PFSK-1 (cell line): ENCODE results near the gene PODXL2.

Source experiments
- FOXP2 ChIP-seq: optimal IDR thresholded peaks from 2 replicates; pipeline ENCODE3; 2011; ENCODE audit warnings: borderline replicate concordance, control low read depth, inconsistent platforms; ENCODE audit not compliant: insufficient read depth; ENCODE audit errors: extremely low read length, extremely low read depth
- POLR2AphosphoS5 ChIP-seq: IDR thresholded peaks from 2 replicates; pipeline ENCODE4 v1.6.1; 2012; ENCODE audit warnings: low read depth, mild to moderate bottlenecking, control low read depth, low read length, moderate library complexity
- REST ChIP-seq, 2 experiments: IDR thresholded peaks; 2 replicates each; pipeline versions ENCODE4 v1.6.1 to v1.8.0; 2011 to 2012; ENCODE audit warnings: low read depth in 2 of 2, low read length in 2 of 2, control low read depth in 1 of 2, inconsistent platforms in 1 of 2, mild to moderate bottlenecking in 1 of 2, moderate library complexity in 1 of 2; ENCODE audit not compliant: insufficient read depth in 1 of 2
- SIN3A ChIP-seq: IDR thresholded peaks from 2 replicates; pipeline ENCODE4 v1.6.1; 2012; ENCODE audit warnings: mild to moderate bottlenecking, low read length, moderate library complexity, borderline replicate concordance; ENCODE audit not compliant: insufficient read depth
- TAF1 ChIP-seq: IDR thresholded peaks from 2 replicates; pipeline ENCODE4 v1.6.1; 2012; ENCODE audit warnings: low read length, control low read depth, borderline replicate concordance; ENCODE audit not compliant: insufficient read depth

The PODXL2 gene

GRCh38 chr3:127671523-127672428 is 42.8 kb downstream of the PODXL2 start:
- no peak for TF ChIP-seq TAF1
- no peak for TF ChIP-seq SIN3A
- no peak for TF ChIP-seq FOXP2
- no peak for TF ChIP-seq REST (IDR thresholded peaks at IDR 0.05; ENCODE audit: insufficient read depth in 1 of 2, low read depth in 2 of 2, low read length in 2 of 2)
- TF ChIP-seq POLR2AphosphoS5, result no peak; the same call in 1 of the 2 replicates

DNA sequence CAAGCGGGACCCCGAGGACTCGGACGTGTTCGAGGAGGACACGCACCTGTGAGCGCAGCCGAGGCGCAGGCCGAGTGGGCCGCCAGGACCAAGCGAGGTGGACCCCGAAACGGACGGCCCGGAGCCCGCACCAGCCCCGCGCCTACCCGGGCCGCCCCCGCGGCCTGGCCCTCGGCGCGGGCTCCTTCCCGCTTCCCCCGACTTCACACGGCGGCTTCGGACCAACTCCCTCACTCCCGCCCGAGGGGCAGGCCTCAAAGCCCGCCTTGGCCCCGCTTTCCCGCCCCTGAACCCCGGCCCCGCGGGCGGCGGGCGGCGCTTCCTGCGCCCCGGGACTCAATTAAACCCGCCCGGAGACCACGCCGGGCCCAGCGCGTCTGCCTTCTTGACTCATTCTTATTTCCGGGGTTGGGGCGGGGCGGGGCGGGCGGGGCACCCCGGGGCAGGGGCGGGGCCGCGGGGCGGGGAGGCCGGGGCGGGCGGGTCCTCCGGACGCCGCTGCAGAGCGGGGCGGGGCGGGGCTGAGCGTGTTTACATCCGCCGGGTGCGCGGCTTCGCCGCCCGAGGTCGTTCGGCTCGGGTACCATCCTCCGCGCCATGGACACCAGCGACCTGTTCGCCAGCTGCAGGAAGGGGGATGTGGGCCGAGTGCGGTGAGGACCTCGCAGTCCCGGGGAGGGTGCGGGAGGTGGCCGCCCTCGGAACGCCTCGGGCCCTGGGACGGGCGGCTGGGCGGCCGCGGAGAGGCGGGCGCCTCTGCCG is 43.6 kb downstream of the PODXL2 start, which contains the start of gene ABTB1:
ABTB1 (plus strand) TSS at position 524 of the 762 bp plus-strand sequence; CDS start at position 598, 74 bp downstream.
- no peak for TF ChIP-seq REST (IDR thresholded peaks at IDR 0.05; ENCODE audit: insufficient read depth in 1 of 2, low read depth in 2 of 2, low read length in 2 of 2)
- TF ChIP-seq FOXP2, result peak; percentile 93
- no peak for TF ChIP-seq TAF1
- peak; percentile 61; the same call in 1 of the 2 replicates for TF ChIP-seq POLR2AphosphoS5

GRCh38 chr3:127673191-127674100 is 44.5 kb downstream of the PODXL2 start:
- no peak for TF ChIP-seq FOXP2
- TF ChIP-seq SIN3A, result no peak
- TF ChIP-seq TAF1, result no peak
- no peak for TF ChIP-seq POLR2AphosphoS5
- no peak for TF ChIP-seq REST (IDR thresholded peaks at IDR 0.05; ENCODE audit: insufficient read depth in 1 of 2, low read depth in 2 of 2, low read length in 2 of 2)

DNA sequence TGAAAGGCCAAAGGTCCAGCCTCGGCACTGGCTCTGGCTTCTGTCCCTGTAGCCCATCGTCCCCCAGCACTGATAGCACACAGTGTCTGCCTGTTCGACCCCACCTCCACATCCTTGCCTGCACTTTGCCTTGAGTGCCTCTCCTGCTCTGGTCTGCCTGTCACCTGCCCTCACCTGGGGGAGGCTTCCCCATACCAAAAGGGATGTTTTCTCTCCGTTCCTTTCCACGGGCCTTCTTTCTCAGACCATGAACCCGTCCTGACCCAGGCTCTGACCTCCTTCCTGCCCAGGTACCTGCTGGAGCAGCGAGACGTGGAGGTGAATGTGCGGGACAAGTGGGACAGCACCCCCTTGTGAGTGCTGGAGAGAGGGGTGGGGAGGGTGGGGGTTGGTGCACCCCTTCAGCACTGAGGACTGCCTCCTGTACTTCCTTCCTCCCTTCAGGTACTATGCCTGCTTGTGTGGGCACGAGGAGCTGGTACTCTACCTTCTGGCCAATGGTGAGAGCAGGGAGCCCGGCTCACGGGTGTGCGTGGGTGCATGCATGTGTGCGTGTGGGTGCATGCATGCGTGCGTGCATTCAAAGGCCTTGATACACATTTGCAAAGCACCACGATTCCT is 45.2 kb downstream of the PODXL2 start:
- no peak for TF ChIP-seq TAF1
- no peak for TF ChIP-seq POLR2AphosphoS5
- TF ChIP-seq SIN3A, result no peak
- no peak for TF ChIP-seq REST (IDR thresholded peaks at IDR 0.05; ENCODE audit: insufficient read depth in 1 of 2, low read depth in 2 of 2, low read length in 2 of 2)
- TF ChIP-seq FOXP2, result no peak
